ENCODE data around the gene BLNK.

The BLNK gene

DNA sequence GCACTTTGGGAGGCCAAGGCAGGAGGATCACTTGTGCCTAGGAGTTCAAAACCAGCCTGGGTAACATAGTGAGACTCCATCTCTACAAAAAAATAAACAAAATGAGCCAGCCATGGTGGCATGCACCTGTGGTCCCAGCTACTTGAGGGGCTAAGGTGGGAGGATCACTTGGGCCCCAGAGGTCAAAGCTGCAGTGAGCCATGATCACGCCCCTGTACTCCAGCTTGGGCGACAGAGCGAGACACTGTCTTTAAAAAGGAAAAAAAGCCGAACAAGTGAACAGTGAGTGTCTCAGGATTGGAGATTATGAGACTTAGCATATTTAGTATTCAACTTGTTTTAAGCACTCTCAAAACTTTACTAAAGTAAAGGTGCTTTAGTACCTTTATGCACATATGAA is 28.1 kb downstream of the BLNK start:
- in situ Hi-C loops (cut with MboI; ENCODE audit: low pct_unique_long_range_greater_than_20kb, low sequenced_read_pairs, unreplicated experiment), result no loop called here
- TF ChIP-seq, protein P1, sequence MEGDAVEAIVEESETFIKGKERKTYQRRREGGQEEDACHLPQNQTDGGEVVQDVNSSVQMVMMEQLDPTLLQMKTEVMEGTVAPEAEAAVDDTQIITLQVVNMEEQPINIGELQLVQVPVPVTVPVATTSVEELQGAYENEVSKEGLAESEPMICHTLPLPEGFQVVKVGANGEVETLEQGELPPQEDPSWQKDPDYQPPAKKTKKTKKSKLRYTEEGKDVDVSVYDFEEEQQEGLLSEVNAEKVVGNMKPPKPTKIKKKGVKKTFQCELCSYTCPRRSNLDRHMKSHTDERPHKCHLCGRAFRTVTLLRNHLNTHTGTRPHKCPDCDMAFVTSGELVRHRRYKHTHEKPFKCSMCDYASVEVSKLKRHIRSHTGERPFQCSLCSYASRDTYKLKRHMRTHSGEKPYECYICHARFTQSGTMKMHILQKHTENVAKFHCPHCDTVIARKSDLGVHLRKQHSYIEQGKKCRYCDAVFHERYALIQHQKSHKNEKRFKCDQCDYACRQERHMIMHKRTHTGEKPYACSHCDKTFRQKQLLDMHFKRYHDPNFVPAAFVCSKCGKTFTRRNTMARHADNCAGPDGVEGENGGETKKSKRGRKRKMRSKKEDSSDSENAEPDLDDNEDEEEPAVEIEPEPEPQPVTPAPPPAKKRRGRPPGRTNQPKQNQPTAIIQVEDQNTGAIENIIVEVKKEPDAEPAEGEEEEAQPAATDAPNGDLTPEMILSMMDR (IDR thresholded peaks at IDR 0.05; ENCODE audit: extremely low read depth, insufficient read depth, missing control alignments), result no peak
- no peak for DNase-seq (ENCODE audit: low spot score)

DNA sequence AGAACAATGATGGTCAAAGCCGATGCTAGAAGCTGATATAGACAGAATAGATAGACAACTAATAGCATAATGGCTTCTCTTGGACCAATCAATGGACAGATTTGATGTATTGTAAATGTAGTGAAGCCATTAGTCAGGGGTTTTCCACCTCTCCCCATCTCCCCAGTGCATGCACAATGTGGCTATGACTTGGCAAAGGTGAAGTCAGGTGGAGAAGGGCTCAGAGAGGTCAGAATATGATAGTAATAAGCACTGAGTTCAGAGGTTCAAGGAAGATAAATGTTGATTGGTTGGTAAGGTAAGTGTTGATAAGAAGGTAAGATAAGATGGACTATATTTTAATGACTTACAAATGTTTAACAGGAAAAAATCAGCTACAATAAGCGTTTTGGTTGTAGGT is 28.5 kb downstream of the BLNK start:
- in situ Hi-C loops (cut with MboI; ENCODE audit: low pct_unique_long_range_greater_than_20kb, low sequenced_read_pairs, unreplicated experiment), result no loop called here
- DNase-seq (ENCODE audit: low spot score), result no peak

DNA sequence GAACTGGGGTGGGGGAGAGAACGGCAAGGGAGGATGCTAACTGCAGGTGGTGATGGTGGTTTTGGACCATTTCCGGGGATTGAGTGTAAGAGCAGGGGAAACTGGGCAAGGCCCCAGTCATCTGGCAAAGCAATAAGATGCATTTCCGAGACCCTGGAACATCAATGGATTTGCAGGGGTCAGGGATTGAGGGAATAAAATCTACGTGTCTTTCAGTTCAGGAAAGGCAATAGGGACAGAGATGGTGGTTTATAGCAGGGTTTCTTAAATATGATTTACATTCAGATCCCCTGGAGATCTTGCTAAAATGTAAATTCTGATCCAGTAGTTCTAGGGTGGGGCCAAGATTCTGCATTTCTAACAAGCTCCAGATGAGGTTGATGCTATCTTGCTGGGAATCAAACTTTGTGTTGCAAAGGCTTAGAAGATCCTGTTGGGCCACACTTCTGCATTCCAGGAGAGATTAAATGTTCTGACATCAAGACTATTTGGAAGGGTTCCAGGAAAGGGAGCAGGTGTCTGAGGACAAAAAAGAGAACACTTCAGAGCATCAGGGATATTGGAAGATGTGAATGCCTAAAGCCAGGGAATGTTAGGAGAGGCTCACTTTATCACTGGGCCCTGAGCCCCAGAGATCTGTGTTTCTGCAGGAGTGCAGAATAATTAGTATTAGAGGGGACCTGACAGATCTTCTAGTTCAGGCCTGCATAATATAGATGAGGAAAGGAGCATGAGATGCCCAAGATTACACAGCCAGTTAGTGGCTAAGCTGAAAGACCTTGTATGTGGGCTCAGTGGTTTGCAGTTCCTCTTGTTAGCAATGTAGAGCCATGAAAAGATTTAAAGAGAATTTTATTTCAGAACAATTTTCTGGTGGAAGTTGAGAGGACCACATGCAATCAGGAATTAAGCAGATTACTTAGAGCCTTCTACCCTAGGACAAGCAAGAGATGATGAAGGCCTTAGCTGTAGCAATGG is 32.4 kb downstream of the BLNK start:
- in situ Hi-C loops (cut with MboI; ENCODE audit: low pct_unique_long_range_greater_than_20kb, low sequenced_read_pairs, unreplicated experiment), result no loop called here
- no peak for DNase-seq (ENCODE audit: low spot score)
- TF ChIP-seq, protein P1 (IDR thresholded peaks at IDR 0.05; ENCODE audit: extremely low read depth, insufficient read depth, missing control alignments), result no peak

More for the DNA sequence above, 28.5 kb downstream of the BLNK start:
- TF ChIP-seq, protein P1 (IDR thresholded peaks at IDR 0.05; ENCODE audit: extremely low read depth, insufficient read depth, missing control alignments), result no peak

DNA sequence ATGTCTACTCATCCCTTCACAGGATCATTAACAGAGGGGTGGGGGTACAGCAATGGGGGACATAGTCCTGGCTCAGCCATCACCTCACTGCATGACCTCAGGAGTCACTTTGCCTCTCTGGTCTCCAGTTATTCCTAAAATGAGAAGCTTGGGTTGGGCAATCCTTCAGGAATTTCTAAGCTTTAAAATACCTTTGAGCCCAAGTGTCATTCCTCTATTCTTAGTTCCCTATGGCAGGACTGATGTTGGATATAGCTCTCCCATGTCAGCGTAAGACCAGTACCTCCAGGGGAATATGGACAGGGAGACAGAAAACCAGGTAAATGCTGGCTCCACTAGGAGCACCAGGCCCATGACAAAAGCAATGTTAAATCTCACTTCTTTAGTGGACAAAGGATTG is 34.5 kb downstream of the BLNK start:
- no peak for DNase-seq (ENCODE audit: low spot score)
- TF ChIP-seq, protein P1 (IDR thresholded peaks at IDR 0.05; ENCODE audit: extremely low read depth, insufficient read depth, missing control alignments), result no peak
- in situ Hi-C loops (cut with MboI; ENCODE audit: low pct_unique_long_range_greater_than_20kb, low sequenced_read_pairs, unreplicated experiment), result no loop called here

DNA sequence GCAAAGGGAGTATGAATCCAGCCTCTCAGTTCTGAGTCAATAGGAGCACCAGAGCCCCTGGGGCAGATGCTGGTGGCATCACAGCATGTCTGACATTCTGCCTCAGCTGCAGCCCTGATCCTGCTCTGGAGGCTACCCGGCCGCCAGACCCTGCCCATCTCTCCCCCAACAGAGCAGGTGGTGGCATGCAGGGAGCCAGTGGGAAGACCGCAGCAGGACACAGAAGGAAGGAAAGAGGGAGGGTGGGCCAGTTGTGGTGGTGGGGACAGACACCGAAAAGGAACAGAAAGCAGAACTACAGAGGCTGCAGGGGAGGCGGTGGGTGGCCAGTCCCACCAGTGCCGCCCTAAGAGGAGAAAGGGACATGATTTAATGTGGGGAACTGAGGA is 35.3 kb downstream of the BLNK start:
- TF ChIP-seq, protein P1 (IDR thresholded peaks at IDR 0.05; ENCODE audit: extremely low read depth, insufficient read depth, missing control alignments), result no peak
- in situ Hi-C loops (cut with MboI; ENCODE audit: low pct_unique_long_range_greater_than_20kb, low sequenced_read_pairs, unreplicated experiment), result no loop called here

DNA sequence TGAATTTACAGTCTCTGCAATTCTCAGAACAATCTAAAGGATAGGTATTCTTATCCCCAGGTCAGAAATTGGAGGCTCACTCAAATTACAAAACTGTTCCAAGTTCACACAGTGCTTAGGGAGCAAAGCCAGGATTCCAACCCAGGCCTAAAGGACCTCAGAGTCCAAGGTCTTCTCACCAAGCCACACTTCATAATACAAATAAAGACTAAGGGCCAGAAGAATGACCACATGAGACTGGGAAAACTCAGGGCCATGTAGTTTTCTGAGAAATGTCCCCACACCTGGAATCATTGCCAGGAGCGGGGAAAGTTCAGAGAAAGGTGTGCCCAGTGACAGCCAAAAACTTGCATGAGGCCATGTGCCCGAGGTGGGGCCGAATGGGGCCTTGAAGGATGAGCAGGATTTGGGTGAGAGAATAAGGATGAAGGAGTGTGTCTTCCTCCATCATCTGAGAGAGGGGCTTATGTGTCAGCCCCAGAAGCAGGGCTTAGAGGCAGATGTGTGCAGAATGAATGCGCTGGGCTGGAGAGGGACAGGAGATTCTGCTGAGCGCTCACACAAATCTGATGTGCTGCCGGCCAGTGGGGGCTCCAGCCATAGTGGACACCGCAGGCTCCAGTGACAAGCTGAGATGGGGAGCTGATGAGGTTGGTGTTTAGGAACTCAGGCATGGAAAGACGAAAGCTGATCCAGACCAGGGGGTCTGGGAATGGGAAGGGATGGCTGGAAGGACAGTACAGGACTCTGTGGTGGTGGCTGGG is 35.9 kb downstream of the BLNK start:
- TF ChIP-seq, protein P1 (IDR thresholded peaks at IDR 0.05; ENCODE audit: extremely low read depth, insufficient read depth, missing control alignments), result no peak
- no peak for DNase-seq (ENCODE audit: low spot score)
- in situ Hi-C loops (cut with MboI; ENCODE audit: low pct_unique_long_range_greater_than_20kb, low sequenced_read_pairs, unreplicated experiment), result no loop called here

More for the DNA sequence above, 35.3 kb downstream of the BLNK start:
- no peak for DNase-seq (ENCODE audit: low spot score)

Data from GM13977 (cell line).